GM12873 (cell line): ENCODE results near the gene BPIFB6.

Source experiments
- TF ChIP-seq, protein P1 (sequence below): IDR thresholded peaks from 2 replicates; pipeline ENCODE4 v1.5.1; 2012; ENCODE audit warnings: low read depth, mild to moderate bottlenecking, moderate library complexity, low read length, control low read depth; ENCODE audit not compliant: insufficient read depth; ENCODE audit errors: missing control alignments

BPIFB6 gene

GRCh38 chr20:33062825-33063149, 31.3 kb downstream of the BPIFB6 start:
- TF ChIP-seq, protein P1, sequence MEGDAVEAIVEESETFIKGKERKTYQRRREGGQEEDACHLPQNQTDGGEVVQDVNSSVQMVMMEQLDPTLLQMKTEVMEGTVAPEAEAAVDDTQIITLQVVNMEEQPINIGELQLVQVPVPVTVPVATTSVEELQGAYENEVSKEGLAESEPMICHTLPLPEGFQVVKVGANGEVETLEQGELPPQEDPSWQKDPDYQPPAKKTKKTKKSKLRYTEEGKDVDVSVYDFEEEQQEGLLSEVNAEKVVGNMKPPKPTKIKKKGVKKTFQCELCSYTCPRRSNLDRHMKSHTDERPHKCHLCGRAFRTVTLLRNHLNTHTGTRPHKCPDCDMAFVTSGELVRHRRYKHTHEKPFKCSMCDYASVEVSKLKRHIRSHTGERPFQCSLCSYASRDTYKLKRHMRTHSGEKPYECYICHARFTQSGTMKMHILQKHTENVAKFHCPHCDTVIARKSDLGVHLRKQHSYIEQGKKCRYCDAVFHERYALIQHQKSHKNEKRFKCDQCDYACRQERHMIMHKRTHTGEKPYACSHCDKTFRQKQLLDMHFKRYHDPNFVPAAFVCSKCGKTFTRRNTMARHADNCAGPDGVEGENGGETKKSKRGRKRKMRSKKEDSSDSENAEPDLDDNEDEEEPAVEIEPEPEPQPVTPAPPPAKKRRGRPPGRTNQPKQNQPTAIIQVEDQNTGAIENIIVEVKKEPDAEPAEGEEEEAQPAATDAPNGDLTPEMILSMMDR, result no peak

GRCh38 chr20:33063271-33063670, 31.8 kb downstream of the BPIFB6 start:
- TF ChIP-seq, protein P1, result no peak

DNA sequence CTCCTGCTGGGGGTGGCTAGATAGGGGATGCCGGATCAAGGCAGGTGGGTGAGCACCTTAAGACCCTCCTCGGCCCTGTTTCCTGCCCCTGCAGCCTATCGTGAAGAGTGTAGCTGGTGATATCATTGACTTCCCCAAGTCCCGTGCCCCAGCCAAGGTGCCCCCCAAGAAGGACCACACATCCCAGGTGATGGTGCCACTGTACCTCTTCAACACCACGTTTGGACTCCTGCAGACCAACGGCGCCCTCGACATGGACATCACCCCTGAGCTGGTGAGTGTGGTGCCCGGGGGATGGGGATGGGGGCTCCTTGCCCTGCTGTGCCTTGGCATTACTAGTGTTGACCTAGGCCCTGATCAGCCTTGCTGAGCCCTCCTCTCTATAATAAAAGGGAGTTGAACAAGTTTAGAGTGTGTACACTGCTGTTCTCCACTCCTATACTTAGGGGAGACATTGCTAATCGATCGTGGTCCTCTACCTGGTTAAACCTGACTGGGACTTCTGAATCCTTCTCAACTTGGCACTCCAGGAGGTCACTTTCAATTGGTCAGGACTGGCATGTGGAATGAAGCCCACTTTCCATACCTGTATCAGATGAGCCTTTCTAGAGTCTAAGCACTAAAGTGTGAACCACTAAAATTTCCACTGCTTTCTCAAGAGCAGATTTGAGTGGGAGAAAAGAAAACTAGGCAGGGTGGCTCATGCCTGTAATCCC, 33.3 kb downstream of the BPIFB6 start:
- TF ChIP-seq, protein P1, result no peak

- TF ChIP-seq, protein P1, result no peak
Measured at GRCh38 chr20:33065785-33066184, 34.3 kb downstream of the BPIFB6 start.

GRCh38 chr20:33067806-33068205, 36.4 kb downstream of the BPIFB6 start:
- TF ChIP-seq, protein P1, result no peak

DNA sequence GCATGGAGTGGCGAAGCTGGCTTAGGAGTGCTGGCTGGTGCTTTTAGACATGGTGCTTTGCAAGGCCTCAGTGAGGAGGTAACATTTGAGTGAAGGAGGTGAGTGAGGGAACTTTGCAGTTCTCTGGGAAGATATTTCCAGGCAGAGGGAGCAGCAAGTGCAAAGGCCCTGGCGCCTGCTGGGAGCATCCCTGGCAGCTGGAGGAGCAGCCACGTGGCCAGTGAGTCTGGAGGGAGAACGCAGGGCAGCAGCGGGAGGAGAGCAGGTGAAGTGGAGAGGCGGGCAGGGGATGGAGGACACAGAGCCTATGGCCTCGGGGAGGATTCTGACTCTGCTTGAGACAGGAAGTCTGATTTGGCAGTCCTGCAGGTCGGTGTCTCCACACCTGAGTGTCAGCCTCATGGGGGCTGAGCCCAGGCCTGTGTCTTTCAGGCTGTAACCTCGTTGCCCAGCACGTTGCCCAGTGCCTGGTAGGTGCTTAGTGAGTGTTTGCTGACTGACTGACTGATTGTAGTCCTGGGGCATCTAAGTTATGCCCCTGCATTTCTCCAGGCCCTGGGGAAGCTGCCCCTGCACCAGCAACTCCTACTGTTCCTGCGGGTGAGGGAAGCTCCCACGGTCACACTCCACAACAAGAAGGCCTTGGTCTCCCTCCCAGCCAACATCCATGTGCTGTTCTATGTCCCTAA, 36.9 kb downstream of the BPIFB6 start:
- TF ChIP-seq, protein P1, result no peak

DNA sequence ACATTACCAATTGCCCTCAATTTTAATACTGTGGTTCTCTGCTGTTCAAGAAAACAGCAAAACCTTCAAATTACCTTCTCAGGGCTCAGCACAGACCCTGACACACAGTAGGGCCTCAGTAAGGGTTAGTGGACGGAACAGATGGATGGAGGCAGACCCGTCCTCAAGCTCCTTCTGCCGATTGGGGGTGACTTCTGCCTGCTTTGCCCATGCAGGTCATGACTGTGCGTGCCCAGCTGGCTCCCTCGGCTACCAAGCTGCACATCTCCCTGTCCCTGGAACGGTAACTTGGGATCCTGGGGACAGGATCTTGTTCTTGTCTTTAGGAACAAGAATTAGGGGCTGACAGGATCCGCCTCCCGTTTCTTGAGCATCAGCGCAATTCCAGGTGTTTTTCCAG, 38.2 kb downstream of the BPIFB6 start:
- TF ChIP-seq, protein P1, result no peak
